SHP77 treated with DMSO at 0.1 percent for 48 hours (cell line): ENCODE results near the gene SPSB2.

ENCODE experiments used
- DNase-seq: peaks from one replicate; lab custom pipeline; 2025; lab: John Stamatoyannopoulos, UW

SPSB2 gene

DNA sequence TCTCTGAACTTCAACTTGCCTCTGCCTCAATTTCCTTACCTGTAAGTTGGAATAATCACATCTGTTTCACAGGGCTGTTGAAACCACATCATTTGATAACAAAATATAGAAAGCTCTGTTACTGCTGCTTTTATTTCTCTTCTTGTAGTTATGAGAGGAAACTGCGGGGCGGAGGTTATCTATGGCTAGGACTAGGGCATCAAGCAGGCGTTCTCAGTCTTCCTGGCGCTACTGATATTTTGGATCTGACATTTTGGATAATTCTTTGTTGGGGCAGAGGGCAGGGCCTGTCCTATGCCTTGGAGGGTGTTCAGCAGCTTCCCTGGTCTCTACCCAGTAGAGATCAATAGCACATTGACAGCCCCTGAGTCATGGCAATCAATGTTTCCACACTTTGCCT lies 41.0 kb downstream of the SPSB2 start:
- DNase-seq: no peak

DNA sequence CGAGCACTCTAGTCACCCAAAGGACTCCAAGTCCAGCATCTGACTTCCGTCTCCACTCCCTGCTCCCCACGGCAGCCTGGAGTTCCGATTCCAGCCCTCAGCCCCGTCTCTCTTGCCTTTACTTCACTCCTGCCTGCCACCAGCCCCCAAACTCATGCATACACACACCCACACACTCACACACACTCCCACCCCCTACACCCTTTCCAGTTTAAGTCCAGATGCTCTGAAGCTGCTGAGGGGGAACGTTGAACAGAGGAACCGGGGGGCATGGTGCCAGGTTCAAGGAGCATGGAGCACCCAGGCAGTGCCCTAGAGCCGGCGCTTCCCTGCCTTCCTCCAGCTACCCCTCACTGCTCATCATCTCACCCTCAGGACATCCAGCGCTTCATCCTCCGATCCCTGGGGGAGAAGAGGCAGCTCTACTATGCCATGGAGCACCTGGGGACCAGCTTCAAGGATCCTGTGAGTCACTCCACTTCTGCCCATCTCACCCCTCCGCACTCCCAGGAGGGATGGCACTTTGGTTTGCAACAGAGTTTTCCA lies 41.6 kb downstream of the SPSB2 start:
- no peak for DNase-seq

DNA sequence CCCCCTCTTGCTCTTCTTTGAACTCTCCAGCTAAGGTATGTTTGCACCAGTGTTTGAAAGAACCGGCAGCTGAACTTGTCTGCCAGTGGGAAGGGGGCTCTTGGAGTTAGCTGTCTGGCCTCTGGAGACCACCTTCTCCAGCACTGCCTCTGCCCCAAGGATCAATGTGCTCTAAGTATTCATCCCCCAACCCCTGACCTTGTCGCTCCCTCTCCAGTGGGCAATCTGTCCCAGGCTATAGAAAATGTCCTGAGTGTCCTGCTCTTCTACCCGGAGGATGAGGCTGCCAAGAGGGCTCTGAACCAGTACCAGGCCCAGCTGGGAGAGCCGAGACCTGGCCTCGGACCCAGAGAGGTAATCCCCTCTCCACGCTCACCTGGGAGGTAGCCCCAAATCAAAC lies 42.1 kb downstream of the SPSB2 start:
- no peak for DNase-seq

DNA sequence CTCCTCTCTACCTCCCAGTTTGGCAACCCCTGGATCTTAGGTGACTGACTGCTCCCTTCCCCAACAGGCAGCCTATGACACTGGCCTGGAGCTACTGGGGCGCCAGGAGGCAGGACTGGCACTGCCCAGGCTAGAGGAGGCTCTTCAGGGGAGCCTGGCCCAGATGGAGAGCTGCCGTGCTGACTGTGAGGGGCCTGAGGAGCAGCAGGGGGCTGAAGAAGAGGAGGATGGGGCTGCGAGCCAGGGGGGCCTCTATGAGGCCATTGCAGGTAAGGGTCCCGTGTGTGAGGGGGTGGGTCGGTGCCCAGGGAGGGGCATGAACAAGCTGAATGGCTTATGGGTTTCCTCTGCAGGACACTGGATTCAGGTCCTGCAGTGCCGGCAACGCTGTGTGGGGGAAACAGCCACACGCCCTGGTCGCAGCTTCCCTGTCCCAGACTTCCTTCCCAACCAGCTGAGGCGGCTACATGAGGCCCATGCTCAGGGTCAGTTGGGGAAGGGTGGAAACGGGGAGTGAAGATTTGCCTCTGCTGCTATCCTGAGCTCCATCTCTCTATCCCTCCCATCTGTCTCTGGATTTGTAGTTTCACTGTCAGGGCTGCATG lies 42.7 kb downstream of the SPSB2 start:
- no peak for DNase-seq

DNA sequence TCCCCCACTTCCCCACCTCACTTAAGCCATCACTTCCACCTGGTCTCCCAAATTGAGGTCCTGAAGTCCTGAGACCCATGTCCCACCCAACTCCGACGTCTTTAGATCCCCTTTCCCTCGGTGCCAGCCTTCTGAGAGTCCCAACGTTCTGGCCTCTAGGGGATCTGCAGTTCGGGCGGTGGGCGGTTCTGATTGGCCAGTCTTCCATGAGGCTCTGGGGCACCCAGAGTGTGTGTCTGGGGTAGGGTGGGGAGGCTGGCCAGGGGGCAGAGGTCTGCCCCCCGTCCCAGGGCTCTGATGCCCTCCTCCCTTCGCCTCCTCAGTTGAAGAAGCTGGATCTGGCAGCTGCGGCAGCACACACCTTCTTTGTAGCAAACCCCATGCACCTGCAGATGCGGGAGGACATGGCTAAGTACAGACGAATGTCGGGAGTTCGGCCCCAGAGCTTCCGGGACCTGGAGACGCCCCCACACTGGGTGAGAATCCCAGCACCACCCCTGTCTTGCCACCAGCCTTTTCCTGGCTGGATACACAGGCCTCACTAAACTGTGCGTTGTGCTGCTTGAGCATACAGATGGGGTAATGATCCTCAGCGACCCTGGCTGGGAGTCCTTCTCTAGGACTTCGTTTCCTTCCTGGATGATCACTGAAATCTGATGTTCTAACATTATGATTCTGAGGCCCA lies 43.4 kb downstream of the SPSB2 start:
- no peak for DNase-seq

DNA sequence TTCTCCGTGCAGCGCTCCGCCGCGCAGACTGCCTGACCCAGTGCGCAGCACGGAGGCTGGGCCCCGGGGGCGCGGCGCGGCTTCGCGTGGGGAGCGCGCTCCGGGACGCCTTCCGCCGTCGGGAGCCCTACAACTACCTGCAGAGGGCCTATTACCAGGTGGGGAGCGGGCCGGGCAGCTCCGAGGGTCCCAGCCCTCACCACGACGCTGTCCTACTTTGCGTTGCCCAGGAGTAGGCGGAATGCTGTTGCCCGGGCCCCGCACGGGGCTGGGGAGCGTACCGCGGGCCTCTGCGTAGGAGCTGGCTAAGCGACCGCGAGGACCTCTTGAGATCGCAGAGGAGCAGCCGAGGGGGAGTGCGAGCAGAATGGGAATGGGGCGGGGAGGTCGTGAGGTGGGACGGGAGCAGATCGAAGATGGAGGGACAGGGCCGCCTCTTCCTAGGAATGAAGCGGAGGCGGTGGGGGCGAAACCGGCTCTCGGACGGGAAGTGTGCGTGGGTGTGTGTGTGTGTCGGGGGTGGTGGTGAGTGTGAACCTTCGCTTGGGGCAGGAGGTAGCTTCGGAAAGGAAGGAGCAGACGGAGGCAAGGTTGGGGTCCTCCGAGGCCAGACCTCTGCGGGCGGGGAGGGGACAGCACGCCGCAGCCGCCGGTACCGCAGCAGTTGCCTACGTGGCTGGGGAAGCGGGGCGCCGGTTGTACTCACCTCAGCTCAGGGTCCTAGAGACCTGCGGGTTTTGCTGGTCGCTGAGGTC lies 44.1 kb downstream of the SPSB2 start:
- no peak for DNase-seq

DNA sequence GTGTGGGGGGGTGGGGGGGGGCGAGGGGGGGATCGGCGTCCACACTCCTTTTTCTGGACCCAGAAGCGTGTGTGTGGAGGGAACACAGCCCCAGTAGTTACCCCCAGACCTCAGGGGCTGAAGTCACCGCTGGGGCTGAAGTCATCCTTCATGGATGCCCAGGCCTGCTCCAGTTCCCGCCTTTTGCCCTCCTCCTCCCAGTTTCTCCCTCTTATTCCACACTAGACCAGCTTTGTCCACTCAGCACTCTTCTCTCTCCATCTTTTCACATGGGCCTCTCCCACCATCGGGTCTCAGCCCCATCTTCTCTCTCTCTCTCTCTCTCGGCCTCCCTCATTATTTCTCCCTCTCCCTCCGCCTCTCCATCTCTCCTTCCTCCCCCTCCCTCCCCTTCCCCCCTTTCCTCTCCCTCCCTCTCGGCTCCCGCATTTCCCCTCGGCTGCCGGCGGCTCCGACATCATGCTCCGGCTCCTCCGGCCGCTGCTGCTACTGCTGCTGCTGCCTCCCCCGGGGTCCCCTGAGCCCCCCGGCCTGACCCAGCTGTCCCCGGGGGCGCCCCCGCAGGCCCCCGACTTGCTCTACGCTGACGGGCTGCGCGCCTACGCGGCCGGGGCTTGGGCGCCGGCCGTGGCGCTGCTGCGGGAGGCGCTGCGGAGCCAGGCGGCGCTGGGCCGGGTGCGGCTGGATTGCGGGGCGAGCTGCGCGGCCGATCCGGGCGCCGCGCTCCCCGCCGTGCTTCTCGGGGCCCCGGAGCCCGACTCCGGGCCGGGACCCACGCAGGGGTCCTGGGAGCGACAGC lies 44.9 kb downstream of the SPSB2 start, which contains the start of gene P3H3:
P3H3 (plus strand) TSS at position 426 of the 799 bp plus-strand sequence; CDS start at position 460, 34 bp downstream.
- no peak for DNase-seq

DNA sequence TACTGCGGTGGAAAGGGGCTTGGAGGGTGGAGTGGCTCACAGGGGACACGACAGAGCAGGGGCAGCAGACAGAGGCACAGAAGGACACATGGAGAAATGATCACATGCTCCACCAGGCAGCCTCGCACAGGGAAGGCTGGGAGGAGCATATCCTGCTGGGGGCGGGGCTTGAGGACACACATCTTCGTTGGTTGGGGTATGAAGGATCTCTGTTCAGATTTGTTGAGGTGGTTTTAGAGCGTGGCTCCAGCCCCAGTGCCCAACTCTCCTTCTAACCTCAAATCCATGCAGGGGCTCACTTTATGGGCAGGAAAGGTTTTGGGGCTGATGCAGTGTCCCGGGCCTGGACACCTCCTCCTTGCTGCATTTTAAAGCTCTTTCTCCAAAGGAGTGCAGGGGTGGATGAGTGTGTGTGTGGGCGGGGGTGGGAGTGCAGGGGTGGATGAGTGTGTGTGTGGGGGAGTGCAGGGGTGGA lies 45.6 kb downstream of the SPSB2 start:
- peak; percentile 40 for DNase-seq

DNA sequence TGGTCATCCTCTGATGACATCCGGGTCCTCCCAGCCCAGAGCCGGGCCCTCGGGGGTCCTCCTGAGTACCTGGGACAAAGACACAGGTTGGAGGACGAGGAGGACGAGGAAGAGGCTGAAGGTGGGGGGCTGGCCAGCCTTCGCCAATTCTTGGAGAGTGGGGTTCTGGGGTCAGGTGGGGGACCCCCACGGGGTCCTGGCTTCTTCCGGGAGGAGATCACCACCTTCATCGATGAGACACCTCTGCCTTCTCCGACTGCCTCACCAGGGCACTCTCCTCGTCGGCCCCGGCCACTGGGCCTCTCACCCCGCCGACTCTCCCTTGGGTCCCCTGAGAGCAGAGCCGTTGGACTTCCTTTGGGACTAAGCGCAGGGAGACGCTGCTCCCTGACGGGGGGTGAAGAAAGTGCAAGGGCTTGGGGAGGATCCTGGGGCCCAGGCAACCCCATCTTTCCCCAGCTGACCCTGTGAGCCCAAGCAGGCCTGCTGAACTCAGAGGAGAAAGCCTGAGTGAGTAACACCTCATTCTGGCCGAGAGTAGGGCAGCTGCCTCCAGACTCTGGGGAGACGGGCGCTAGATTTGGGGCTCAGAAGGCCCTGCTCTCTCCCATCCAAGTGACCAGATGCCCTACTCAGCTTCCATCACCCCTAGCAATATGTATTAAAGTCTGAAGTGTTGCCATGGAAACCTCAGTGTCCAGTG lies 46.2 kb downstream of the SPSB2 start:
- no peak for DNase-seq

DNA sequence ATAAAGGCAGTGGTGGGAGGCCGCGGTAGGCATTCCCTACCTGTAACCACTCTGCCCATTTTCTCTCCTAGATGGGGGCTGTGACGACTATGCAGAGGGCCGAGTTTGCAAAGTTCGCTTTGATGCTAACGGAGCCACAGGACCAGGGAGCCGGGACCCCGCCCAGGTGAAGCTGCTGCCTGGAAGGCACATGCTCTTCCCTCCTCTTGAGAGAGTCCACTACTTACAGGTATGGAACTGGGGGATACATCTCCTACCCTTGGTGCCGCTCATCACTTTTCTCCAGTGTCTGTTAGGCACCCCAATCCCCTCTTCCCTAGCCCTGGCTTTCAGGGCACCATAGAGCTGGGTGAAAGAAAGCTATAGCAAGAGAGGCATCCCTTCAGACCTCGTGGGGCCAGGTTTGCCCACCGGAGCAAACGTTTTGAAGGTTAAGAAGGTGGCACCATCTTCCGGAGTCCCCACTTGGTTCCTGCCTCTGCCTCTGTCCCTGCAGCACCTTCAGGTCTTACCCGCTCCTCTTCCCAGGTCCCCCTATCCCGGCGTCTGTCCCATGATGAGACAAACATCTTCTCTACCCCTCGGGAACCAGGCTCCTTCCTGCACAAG lies 46.9 kb downstream of the SPSB2 start:
- DNase-seq: no peak

DNA sequence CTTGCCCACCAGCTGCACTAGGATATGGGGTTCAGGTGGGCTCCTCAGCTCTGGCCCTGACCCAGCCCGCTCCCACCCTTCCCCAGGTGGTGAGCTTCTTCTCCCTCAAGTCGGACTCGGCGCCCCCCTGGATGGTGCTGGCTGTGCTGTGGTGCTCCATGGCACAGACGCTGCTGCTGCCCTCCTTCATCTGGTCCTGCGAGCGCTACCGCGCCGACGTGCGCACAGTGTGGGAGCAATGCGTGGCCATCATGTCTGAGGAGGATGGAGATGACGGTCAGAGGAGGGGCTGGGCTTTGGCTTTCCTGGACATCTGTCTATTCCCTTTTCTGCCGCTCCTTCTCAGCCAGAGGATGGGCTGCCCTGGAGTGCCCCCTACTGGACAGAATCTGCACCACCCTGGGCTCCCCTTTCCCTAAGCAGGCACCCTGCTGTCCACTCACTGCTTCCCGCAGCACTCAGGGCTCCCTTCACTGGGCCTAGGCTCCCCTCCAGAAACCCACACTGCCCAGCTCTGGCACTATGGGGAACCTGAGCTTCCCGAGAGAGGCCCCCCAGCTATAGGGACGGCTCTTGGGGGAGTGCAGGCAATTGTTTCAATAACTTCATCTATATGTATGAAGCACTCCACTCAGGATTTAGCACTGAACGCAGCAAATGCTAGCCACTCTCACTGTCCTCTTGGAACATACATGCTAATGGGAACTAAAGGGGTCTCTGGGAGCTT lies 47.5 kb downstream of the SPSB2 start:
- no peak for DNase-seq

DNA sequence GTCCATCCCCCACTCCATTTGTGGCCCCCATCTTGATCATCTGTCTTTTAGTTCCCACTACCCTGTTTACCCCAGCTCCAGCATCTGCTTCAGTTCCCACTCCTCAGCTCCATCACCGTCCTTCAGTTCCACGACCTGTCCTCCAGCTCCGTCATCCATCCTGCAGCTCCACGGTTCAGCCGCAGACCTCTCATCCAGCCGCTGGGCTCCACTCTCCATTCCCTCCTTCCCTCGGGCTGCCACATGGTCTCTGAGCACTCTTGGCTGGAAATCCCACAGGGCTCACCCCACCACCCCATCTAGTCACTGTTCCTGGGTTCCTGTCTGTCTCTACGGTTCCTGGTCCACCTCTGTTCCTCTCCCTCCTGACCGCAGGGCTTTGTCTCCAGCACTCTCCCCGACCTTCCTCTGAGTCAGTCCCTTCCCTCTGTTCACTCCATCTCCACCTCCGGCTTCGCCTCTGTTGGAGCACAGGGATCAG lies 48.2 kb downstream of the SPSB2 start:
- no peak for DNase-seq

DNA sequence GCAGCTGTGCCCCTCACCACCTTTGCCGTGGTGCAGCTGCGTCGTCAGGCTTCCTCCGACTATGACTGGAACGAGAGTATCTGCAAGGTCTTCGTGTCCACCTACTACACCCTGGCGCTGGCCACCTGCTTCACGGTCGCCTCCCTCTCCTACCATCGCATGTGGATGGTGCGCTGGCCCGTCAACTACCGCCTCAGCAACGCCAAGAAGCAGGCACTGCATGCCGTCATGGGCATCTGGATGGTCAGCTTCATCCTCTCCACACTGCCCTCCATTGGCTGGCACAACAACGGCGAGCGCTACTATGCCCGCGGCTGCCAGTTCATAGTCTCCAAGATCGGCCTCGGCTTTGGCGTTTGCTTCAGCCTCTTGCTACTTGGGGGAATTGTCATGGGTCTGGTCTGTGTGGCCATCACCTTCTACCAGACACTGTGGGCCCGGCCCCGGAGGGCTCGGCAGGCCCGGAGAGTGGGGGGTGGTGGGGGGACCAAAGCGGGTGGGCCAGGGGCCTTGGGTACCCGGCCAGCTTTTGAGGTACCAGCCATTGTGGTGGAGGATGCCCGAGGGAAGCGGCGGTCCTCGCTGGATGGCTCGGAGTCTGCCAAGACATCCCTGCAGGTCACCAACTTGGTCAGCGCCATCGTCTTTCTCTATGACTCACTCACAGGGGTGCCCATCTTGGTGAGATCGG lies 48.9 kb downstream of the SPSB2 start:
- no peak for DNase-seq

DNA sequence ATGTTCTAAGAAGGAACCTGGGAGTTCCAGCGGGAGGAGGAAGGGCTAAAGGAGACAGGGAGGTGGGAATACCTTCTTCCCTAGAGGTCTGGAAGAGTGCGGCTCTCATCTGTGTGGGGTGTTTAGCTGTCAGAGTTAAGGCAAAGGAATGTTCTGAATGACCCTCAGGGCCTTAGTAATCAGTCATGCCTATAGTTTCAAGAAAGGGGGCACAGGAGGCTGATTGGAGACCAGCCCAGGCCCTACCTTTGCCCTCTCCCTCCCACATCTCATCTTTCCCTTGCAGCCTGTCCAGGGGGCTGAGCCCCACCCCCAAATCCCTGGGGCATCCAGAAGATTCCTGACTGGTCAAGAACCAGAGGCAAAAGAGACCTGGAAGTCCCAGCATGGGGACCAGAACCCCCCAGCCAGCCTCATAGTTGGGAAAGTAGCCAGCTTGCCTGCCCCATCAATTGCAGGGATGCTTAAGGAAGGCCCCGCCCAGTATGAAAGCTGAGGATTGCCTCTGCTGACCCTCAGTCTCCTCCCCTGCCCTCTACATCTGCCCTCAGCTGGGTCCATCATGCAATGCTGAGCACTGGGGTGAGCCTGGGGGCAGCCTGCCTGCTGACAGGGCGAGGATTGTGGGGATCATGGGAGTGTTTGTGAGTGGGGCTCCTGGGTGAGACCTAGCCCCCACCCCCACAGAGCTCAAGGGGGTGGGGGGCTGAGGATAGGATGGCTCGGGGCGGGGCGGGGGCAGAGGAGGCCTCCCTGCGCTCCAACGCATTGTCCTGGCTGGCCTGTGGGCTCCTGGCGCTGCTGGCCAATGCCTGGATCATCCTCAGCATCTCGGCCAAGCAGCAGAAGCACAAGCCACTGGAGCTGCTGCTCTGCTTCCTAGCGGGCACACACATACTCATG lies 49.7 kb downstream of the SPSB2 start:
- DNase-seq: no peak

DNA sequence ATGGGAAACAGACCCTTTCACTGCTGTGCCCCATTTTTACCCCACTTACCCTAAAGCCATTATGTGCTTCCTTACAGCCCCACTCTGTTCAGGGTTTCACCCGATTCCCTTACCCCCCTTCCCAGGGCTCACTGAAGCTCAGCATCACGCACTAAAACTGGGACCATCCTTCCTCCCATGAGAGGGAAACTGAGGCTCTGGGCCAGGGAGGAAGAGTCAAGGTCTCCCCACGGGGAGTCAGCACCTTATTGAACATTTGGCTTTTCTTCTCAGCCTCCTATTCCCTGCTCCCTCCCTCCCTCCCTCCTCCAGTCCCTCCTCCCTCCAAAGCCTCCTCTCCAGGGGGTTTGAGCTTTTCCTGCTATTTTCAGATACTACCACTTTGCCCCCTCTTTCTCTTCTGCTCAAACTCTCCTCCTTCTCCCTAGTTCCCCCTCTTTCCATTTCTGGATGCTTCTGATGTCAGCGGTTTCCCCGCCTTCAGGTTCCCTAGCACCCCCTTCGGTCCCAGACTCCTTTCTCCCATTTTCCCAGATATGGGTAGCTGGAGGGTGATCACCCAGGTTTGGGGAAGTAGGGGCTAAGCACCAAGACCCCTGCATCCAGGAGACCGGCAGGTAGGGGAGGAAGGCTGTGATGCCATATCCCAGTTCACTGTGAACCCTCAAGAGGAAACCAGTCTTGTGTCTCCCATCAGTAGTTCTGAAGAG lies 50.5 kb downstream of the SPSB2 start:
- DNase-seq: no peak

DNA sequence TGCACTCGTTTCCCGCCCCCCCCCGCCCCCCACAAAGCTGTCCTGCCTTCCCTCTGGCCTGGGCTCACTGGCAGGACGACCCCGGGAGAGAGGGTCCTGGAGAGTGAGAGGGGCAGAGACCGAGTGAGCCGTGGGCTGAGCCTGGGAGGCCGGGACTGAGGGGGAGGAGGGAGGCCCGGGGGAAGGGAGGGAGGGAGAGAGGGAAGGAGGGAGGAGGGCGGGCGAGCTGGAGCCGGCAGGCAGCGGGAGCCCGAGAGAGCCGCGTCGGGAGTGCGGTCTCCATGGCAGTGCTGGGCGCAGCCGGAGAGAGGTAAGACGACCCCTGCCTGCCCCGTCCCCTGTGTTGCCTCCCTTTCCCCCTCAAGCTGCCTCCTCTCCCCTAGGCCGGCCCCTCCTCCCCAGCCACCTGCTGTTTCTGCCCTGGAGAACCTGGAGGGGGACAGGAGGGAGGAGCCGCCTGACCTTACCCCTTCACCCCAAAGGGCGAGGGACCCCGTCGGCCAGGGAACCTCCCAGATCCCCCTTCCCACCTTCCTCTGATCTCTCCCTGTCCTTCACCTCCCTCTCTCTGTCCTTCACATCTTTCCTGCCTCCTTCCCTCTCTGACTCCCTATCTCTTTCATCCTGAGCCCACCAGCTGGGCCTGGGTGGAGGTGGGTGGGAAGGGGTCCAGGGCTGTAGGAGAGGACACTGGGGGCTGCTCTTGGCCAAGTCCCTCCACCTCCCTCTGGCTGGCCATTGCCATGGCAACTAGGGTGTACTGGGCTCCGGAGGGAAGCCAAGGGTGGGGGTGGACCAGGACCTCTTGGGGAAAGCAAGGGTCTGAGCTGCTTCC lies 51.3 kb downstream of the SPSB2 start, which contains the start of gene GPR162:
GPR162 (plus strand) TSS at position 231 of the 835 bp plus-strand sequence. CDS start 2,078 bp downstream, outside the sequence.
- no peak for DNase-seq
